ENCODE measurements around the gene CEP89.
"Not testable (repeated sequence)": the region's sequence is repeated elsewhere in the genome, so short reads cannot be mapped to it uniquely, and the experiment has no call there.

The CEP89 gene

GRCh38 chr19:32869966-32870573 lies 101.7 kb downstream of the CEP89 start:
- DNase-seq (ENCODE audit: low read depth), result no peak

- no peak for DNase-seq (ENCODE audit: low read depth)
Observed at GRCh38 chr19:32869369-32869965, 102.3 kb downstream of the CEP89 start, which contains the start of gene SLC7A9. TSS of gene SLC7A9 (minus strand) at chr19:32869767. CDS start at chr19:32868534, 1,233 bp downstream.

GRCh38 chr19:32868206-32868950 lies 103.4 kb downstream of the CEP89 start:
- DNase-seq (ENCODE audit: low read depth), result no peak

- not testable (repeated sequence) for DNase-seq (ENCODE audit: low read depth)
Observed at GRCh38 chr19:32867436-32867835, 104.3 kb downstream of the CEP89 start.

GRCh38 chr19:32866564-32867265 lies 105.0 kb downstream of the CEP89 start:
- no peak for DNase-seq (ENCODE audit: low read depth)

- DNase-seq (ENCODE audit: low read depth), result no peak
Observed at GRCh38 chr19:32866061-32866460, 105.7 kb downstream of the CEP89 start.

- no peak for DNase-seq (ENCODE audit: low read depth)
Observed at GRCh38 chr19:32865326-32865725, 106.4 kb downstream of the CEP89 start.

GRCh38 chr19:32864318-32865007 lies 107.3 kb downstream of the CEP89 start:
- DNase-seq (ENCODE audit: low read depth), result no peak

GRCh38 chr19:32863841-32864240 lies 107.9 kb downstream of the CEP89 start:
- DNase-seq (ENCODE audit: low read depth), result no peak

- no peak for DNase-seq (ENCODE audit: low read depth)
Observed at GRCh38 chr19:32863301-32863700, 108.5 kb downstream of the CEP89 start.

- DNase-seq (ENCODE audit: low read depth), result no peak
Observed at GRCh38 chr19:32862741-32863140, 109.0 kb downstream of the CEP89 start.

- DNase-seq (ENCODE audit: low read depth), result no peak
Observed at GRCh38 chr19:32862173-32862572, 109.6 kb downstream of the CEP89 start.

GRCh38 chr19:32861596-32861995 lies 110.2 kb downstream of the CEP89 start:
- DNase-seq (ENCODE audit: low read depth), result no peak

- DNase-seq (ENCODE audit: low read depth), result no peak
Observed at GRCh38 chr19:32859591-32859990, 112.2 kb downstream of the CEP89 start.

GRCh38 chr19:32858559-32858958 lies 113.2 kb downstream of the CEP89 start:
- DNase-seq (ENCODE audit: low read depth), result no peak

- DNase-seq (ENCODE audit: low read depth), result no peak
Observed at GRCh38 chr19:32858155-32858554, 113.6 kb downstream of the CEP89 start.

GRCh38 chr19:32857584-32857983 lies 114.2 kb downstream of the CEP89 start:
- DNase-seq (ENCODE audit: low read depth), result no peak

- DNase-seq (ENCODE audit: low read depth), result not testable (repeated sequence)
Observed at GRCh38 chr19:32856818-32857217, 114.9 kb downstream of the CEP89 start.

GRCh38 chr19:32852216-32852615 lies 119.5 kb downstream of the CEP89 start:
- no peak for DNase-seq (ENCODE audit: low read depth)

GRCh38 chr19:32848035-32848434 lies 123.7 kb downstream of the CEP89 start:
- DNase-seq (ENCODE audit: low read depth), result not testable (repeated sequence)

GRCh38 chr19:32843716-32844245 lies 128.0 kb downstream of the CEP89 start:
- DNase-seq (ENCODE audit: low read depth), result no peak

GRCh38 chr19:32842061-32842460 lies 129.7 kb downstream of the CEP89 start:
- no peak for DNase-seq (ENCODE audit: low read depth)

Measured in amniotic epithelial cell (primary cell).